HG03558 (cell line): ENCODE data around the gene ZC3H12D.
A peak's percentile ranks its signal among the peaks of the same experiment; 100 is the strongest.
"Not testable (repeated sequence)": the region's sequence is repeated elsewhere in the genome, so short reads cannot be mapped to it uniquely, and the experiment has no call there.

Experiments
- ATAC-seq: cut with Tn5 transposase; IDR thresholded peaks from one replicate; pipeline ENCODE4 v1.9.1; 2021; ENCODE audit warnings: moderate number of reproducible peaks; ENCODE audit not compliant: unreplicated experiment; ENCODE audit errors: extremely low read depth

The ZC3H12D gene

GRCh38 chr6:149487316-149487715 is 2.5 kb upstream of the ZC3H12D start:
- no peak for ATAC-seq

- no peak for ATAC-seq
These were observed 762 bp downstream of the ZC3H12D start for GRCh38 chr6:149483849-149484655.

- no peak for ATAC-seq
These were observed 1.5 kb downstream of the ZC3H12D start for GRCh38 chr6:149483334-149483725.

GRCh38 chr6:149482545-149483333 is 2.1 kb downstream of the ZC3H12D start:
- ATAC-seq = no peak

GRCh38 chr6:149480502-149481280 is 4.1 kb downstream of the ZC3H12D start:
- ATAC-seq = no peak

- ATAC-seq = no peak
These were observed 6.0 kb downstream of the ZC3H12D start for GRCh38 chr6:149478631-149479314.

- no peak for ATAC-seq
These were observed 7.3 kb downstream of the ZC3H12D start for GRCh38 chr6:149477544-149477943.

- no peak for ATAC-seq
These were observed 7.9 kb downstream of the ZC3H12D start for GRCh38 chr6:149476789-149477455.

- ATAC-seq = no peak
These were observed 10.5 kb downstream of the ZC3H12D start for GRCh38 chr6:149474108-149474935.

GRCh38 chr6:149473080-149474052 is 11.4 kb downstream of the ZC3H12D start:
- no peak for ATAC-seq

GRCh38 chr6:149472241-149472640 is 12.6 kb downstream of the ZC3H12D start:
- no peak for ATAC-seq

- ATAC-seq = peak; percentile 22
These were observed 13.0 kb downstream of the ZC3H12D start for GRCh38 chr6:149471801-149472200.

- ATAC-seq = no peak
These were observed 13.9 kb downstream of the ZC3H12D start for GRCh38 chr6:149470948-149471347.

GRCh38 chr6:149468179-149468578 is 16.6 kb downstream of the ZC3H12D start:
- no peak for ATAC-seq

GRCh38 chr6:149467265-149467664 is 17.5 kb downstream of the ZC3H12D start:
- ATAC-seq = no peak

- no peak for ATAC-seq
These were observed 20.4 kb downstream of the ZC3H12D start for GRCh38 chr6:149464411-149464810.

- ATAC-seq = no peak
These were observed 21.0 kb downstream of the ZC3H12D start for GRCh38 chr6:149463781-149464180.

GRCh38 chr6:149462712-149463111 is 22.1 kb downstream of the ZC3H12D start:
- ATAC-seq = not testable (repeated sequence)
